GM19238 (cell line): Measurements from ENCODE around the gene ITGB2.

ENCODE experiments used
- DNase-seq: peaks from one replicate; pipeline ENCODE4 v3.0.0; 2011; ENCODE audit warnings: low spot score; ENCODE audit not compliant: insufficient read length

ITGB2 gene

GRCh38 chr21:44955798-44956175 is 35.1 kb upstream of the ITGB2 start:
- no peak for DNase-seq

- DNase-seq, result no peak
Measured at GRCh38 chr21:44955141-44955797, 34.6 kb upstream of the ITGB2 start.

- no peak for DNase-seq
Measured at GRCh38 chr21:44954281-44954771, 33.6 kb upstream of the ITGB2 start.

GRCh38 chr21:44953628-44954021 is 32.9 kb upstream of the ITGB2 start:
- no peak for DNase-seq

GRCh38 chr21:44952929-44953627 is 32.4 kb upstream of the ITGB2 start:
- DNase-seq, result no peak

- no peak for DNase-seq
Measured at GRCh38 chr21:44952116-44952928, 31.6 kb upstream of the ITGB2 start.

GRCh38 chr21:44951186-44951915 is 30.7 kb upstream of the ITGB2 start:
- DNase-seq, result no peak

GRCh38 chr21:44950351-44950750 is 29.7 kb upstream of the ITGB2 start:
- DNase-seq, result no peak

GRCh38 chr21:44949779-44950198 is 29.1 kb upstream of the ITGB2 start:
- peak; percentile 85 for DNase-seq

GRCh38 chr21:44949161-44949778 is 28.6 kb upstream of the ITGB2 start:
- no peak for DNase-seq

GRCh38 chr21:44948426-44949120 is 27.9 kb upstream of the ITGB2 start:
- DNase-seq, result no peak

- DNase-seq, result no peak
Measured at GRCh38 chr21:44947930-44948331, 27.2 kb upstream of the ITGB2 start.

GRCh38 chr21:44947111-44947929 is 26.6 kb upstream of the ITGB2 start:
- DNase-seq, result no peak

- no peak for DNase-seq
Measured at GRCh38 chr21:44946254-44947041, 25.7 kb upstream of the ITGB2 start.

- DNase-seq, result no peak
Measured at GRCh38 chr21:44944596-44944995, 23.9 kb upstream of the ITGB2 start.

GRCh38 chr21:44943686-44944550 is 23.2 kb upstream of the ITGB2 start:
- no peak for DNase-seq

GRCh38 chr21:44943005-44943685 is 22.4 kb upstream of the ITGB2 start:
- no peak for DNase-seq
